ENCODE results near the gene CDHR1. TPM values are rescaled to one million over a fixed set of nuclear protein-coding genes. Genes with fewer than 3 reads are reported as not detected.
"Not testable (repeated sequence)": the region's sequence is repeated elsewhere in the genome, so short reads cannot be mapped to it uniquely, and the experiment has no call there.

CDHR1 gene
- total and polyA plus RNA-seq, 2 donors = 0.52 to 1.3 TPM

DNA sequence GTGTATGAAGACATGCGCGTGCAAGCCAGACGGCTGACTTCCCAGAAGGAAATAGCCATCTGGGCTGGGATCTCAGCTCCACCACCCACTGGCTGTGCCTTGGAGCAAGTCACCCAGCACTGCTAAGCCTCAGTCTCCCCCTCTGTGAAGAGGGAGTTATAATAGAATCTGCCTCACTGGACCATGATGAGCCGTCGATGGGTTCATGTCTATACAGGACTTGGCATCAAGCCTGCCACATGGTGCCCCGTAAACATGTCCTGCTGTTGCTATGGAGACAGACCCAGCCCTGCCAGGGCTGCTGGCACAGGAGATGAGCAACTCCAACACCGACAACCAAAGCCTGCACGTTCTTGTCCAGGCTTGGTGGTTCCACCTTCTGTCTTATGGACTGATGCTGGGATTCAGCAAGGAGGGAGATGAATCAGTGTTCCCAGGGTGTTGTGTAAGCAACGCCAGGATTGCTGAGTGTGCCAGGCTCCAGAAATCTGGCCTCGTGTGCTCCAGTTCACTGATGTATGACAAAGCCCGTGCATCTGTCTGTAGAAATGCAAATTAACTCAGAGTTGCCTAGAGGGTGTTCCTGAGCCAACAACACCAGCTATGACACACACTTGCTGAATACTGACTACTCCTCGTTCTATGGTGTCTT is 15.2 kb upstream of the CDHR1 start:
- Histone ChIP-seq H3K4me1 (ENCODE audit: control insufficient read depth in 2 of 2, insufficient read depth in 2 of 2, low read length in 2 of 2) (peaks cover 5 to 24% of the 10 kb centered on the region in 2 donors), H3K9me3 (ENCODE audit: control insufficient read depth in 2 of 2, insufficient read depth in 1 of 2, low read length in 1 of 2) (peaks cover 0 to 5% of the 10 kb centered on the region in 2 donors), H3K4me3 (ENCODE audit: low read length in 2 of 2) (no peak overlapping the region), H3K27ac (ENCODE audit: low read depth in 1 of 2, low read length in 1 of 2) (peak overlapping the region; percentile 43 to 46), H3K36me3 (ENCODE audit: control insufficient read depth in 2 of 2, insufficient read depth in 2 of 2, low read length in 1 of 2) (no peaks in the 10 kb centered on the region), H3K27me3 (ENCODE audit: control insufficient read depth in 2 of 2, insufficient read depth in 1 of 2, low read length in 1 of 2) (no peaks in the 10 kb centered on the region)
- DNase-seq (ENCODE audit: low read depth in 6 of 9, low spot score in 9 of 9) = no peak
- WGBS = 83% methylated on average over 12 of the region's 12 CpGs

DNA sequence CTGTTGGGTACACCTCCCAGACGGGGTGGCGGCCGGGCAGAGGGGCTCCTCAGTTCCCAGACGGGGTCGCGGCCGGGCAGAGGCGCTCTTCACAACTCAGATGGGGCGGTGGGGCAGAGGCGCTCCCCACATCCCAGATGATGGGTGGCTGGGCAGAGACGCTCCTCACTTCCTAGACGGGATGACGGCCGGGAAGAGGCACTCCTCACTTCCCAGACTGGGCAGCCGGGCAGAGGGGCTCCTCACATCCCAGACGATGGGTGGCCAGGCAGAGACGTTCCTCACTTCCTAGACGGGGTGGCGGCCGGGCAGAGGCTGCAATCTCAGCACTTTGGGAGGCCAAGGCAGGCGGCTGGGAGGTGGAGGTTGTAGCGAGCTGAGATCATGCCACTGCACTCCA is 14.0 kb upstream of the CDHR1 start:
- H3K27me3 ChIP-seq (ENCODE audit: control insufficient read depth in 2 of 2, insufficient read depth in 1 of 2, low read length in 1 of 2); DNase-seq (ENCODE audit: low read depth in 6 of 9, low spot score in 9 of 9); H3K27ac ChIP-seq (ENCODE audit: low read depth in 1 of 2, low read length in 1 of 2); H3K36me3 ChIP-seq (ENCODE audit: control insufficient read depth in 2 of 2, insufficient read depth in 2 of 2, low read length in 1 of 2); H3K4me3 ChIP-seq (ENCODE audit: low read length in 2 of 2); H3K9me3 ChIP-seq (ENCODE audit: control insufficient read depth in 2 of 2, insufficient read depth in 1 of 2, low read length in 1 of 2): not testable (repeated sequence)
- peaks cover 5 to 24% of the 10 kb centered on the region in 2 donors for H3K4me1 ChIP-seq (ENCODE audit: control insufficient read depth in 2 of 2, insufficient read depth in 2 of 2, low read length in 2 of 2)
- WGBS = 96% methylated on average over 20 of the region's 22 CpGs

DNA sequence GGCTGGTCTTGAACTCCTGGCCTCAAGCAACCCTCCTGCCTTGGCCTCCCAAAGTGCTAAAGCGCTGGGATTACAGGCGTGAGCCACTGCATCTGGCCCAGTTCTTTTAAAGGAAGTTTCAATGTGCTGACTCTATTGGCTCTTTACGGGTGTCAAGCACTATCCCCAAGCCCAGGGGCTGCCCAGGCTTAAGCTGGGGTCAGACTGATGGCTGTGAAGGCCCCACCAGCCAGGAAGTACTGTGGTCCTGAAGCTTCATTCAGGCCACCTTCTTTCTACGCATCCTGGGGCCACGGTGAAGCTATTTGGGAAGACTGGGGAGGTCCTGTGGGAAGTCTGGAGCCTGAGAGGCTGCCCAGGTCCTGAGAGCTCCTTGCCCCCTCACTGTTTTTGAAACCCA is 12.7 kb upstream of the CDHR1 start:
- DNase-seq (ENCODE audit: low read depth in 6 of 9, low spot score in 9 of 9) = no peak
- Histone ChIP-seq H3K9me3 (ENCODE audit: control insufficient read depth in 2 of 2, insufficient read depth in 1 of 2, low read length in 1 of 2) (peaks cover 0 to 5% of the 10 kb centered on the region in 2 donors), H3K36me3 (ENCODE audit: control insufficient read depth in 2 of 2, insufficient read depth in 2 of 2, low read length in 1 of 2) (no peaks in the 10 kb centered on the region), H3K4me1 (ENCODE audit: control insufficient read depth in 2 of 2, insufficient read depth in 2 of 2, low read length in 2 of 2) (peaks cover 5 to 20% of the 10 kb centered on the region in 2 donors), H3K4me3 (ENCODE audit: low read length in 2 of 2) (no peak overlapping the region), H3K27ac (ENCODE audit: low read depth in 1 of 2, low read length in 1 of 2) (no peak overlapping the region), H3K27me3 (ENCODE audit: control insufficient read depth in 2 of 2, insufficient read depth in 1 of 2, low read length in 1 of 2) (peaks cover 0 to 2% of the 10 kb centered on the region in 2 donors)
- WGBS = 87% methylated on average over 5 of the region's 5 CpGs

DNA sequence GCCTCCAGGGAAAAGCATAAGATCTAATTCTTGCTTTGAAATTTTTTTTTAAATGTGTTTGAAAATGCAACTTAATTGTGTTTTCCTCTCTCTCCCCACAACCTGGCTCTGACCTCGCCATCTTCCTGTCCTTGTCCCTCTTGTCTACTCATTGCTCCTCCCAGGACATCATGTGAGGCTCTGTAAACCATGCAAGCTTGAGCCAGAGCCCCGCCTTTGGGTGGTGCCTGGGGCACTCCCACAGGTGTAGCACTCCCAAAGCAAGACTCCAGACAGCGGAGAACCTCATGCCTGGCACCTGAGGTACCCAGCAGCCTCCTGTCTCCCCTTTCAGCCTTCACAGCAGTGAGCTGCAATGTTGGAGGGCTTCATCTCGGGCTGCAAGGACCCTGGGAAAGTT is 9.8 kb upstream of the CDHR1 start:
- Histone ChIP-seq H3K27ac (ENCODE audit: low read depth in 1 of 2, low read length in 1 of 2) (no peak overlapping the region), H3K4me1 (ENCODE audit: control insufficient read depth in 2 of 2, insufficient read depth in 2 of 2, low read length in 2 of 2) (no peaks in the 10 kb centered on the region), H3K36me3 (ENCODE audit: control insufficient read depth in 2 of 2, insufficient read depth in 2 of 2, low read length in 1 of 2) (no peaks in the 10 kb centered on the region), H3K4me3 (ENCODE audit: low read length in 2 of 2) (no peak overlapping the region), H3K27me3 (ENCODE audit: control insufficient read depth in 2 of 2, insufficient read depth in 1 of 2, low read length in 1 of 2) (peaks cover 0 to 2% of the 10 kb centered on the region in 2 donors), H3K9me3 (ENCODE audit: control insufficient read depth in 2 of 2, insufficient read depth in 1 of 2, low read length in 1 of 2) (peaks cover 0 to 5% of the 10 kb centered on the region in 2 donors)
- WGBS = 83% methylated on average over 4 of the region's 4 CpGs
- DNase-seq (ENCODE audit: low read depth in 6 of 9, low spot score in 9 of 9) = no peak

DNA sequence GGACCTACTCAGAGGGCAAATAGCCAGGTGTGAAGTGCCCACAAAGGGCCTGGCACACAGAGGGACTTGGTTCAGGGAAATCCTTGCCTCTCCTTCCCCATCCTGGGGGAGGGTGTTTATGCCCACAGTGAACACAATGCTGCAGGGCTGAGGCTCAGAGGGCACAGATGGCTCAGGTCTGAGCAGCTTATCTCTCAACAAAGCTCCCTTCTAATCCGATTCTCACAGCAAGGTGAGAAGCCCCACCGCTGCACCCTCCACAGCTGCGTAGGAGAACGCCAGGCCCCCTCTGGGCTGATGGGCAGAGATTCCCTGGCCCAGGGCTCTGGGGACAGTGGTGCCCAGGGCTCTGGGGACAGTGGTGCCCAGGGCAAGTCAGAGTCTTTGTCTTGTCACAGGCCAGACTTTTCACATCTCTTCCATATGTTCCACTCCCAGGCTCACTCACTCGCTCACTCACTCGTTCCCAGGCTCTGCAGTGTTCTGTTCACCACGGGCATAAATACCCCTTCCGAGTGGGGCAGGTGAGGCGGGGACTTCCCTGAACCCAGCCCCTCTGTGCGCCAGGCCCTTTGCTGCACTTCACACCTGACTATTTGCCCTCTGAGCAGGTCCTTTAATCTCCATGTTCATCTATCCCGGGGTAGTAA is 8.7 kb upstream of the CDHR1 start:
- Histone ChIP-seq H3K4me3 (ENCODE audit: low read length in 2 of 2) (no peak overlapping the region), H3K9me3 (ENCODE audit: control insufficient read depth in 2 of 2, insufficient read depth in 1 of 2, low read length in 1 of 2) (peaks cover 0 to 5% of the 10 kb centered on the region in 2 donors), H3K4me1 (ENCODE audit: control insufficient read depth in 2 of 2, insufficient read depth in 2 of 2, low read length in 2 of 2) (peaks cover 2 to 6% of the 10 kb centered on the region in 2 donors), H3K27me3 (ENCODE audit: control insufficient read depth in 2 of 2, insufficient read depth in 1 of 2, low read length in 1 of 2) (peaks cover 0 to 2% of the 10 kb centered on the region in 2 donors), H3K36me3 (ENCODE audit: control insufficient read depth in 2 of 2, insufficient read depth in 2 of 2, low read length in 1 of 2) (no peaks in the 10 kb centered on the region), H3K27ac (ENCODE audit: low read depth in 1 of 2, low read length in 1 of 2) (no peak overlapping the region)
- 79% methylated on average over 11 of the region's 11 CpGs for WGBS
- no peak for DNase-seq (ENCODE audit: low read depth in 6 of 9, low spot score in 9 of 9)

DNA sequence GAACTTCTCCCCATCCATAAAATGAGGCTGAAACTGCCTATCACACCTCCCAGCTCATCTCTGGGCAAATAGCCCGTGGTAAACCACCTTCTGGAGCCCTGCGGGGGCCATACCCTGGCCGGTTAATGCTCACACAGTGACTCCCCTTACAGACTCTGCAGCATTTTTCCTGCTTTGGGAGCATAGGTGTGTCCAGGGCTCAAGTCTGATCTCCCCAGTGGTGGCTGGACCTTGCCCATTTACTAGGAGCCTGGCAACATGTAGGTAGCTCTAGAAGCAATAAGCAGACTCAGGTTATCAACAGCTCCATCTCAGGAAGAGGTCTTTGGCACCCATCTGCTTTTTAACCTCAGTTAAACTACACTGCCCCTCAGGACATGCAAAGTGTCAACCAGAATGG is 5.5 kb upstream of the CDHR1 start:
- no peak overlapping the region for H3K4me3 ChIP-seq (ENCODE audit: low read length in 2 of 2)
- DNase-seq (ENCODE audit: low read depth in 6 of 9, low spot score in 9 of 9) = no peak
- H3K4me1 ChIP-seq (ENCODE audit: control insufficient read depth in 2 of 2, insufficient read depth in 2 of 2, low read length in 2 of 2) = peaks cover 14 to 17% of the 10 kb centered on the region in 2 donors
- no peak overlapping the region for H3K27ac ChIP-seq (ENCODE audit: low read depth in 1 of 2, low read length in 1 of 2)
- no peaks in the 10 kb centered on the region for H3K36me3 ChIP-seq (ENCODE audit: control insufficient read depth in 2 of 2, insufficient read depth in 2 of 2, low read length in 1 of 2)
- H3K9me3 ChIP-seq (ENCODE audit: control insufficient read depth in 2 of 2, insufficient read depth in 1 of 2, low read length in 1 of 2) = no peaks in the 10 kb centered on the region
- WGBS = 82% methylated on average over 3 of the region's 3 CpGs
- peaks cover 0 to 25% of the 10 kb centered on the region in 2 donors for H3K27me3 ChIP-seq (ENCODE audit: control insufficient read depth in 2 of 2, insufficient read depth in 1 of 2, low read length in 1 of 2)

DNA sequence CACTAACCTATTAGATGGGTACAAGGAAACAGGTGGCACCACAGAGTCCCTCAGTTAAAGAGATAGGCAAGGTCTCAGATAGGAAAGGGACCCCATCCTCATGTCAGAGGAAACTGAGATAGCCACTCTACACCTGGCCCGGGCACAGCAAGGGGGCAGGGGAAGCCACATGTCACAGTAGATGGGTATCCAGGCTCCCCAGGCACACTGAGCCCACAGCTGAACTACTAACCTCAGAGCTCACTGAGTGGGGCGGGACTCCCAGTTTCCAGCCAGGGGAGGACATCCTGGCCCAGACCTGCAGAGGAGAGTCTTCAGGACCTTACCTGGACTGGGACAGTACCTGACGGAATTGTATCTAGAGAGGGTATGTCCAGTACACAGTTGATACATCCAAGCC is 3.7 kb upstream of the CDHR1 start:
- no peak for DNase-seq (ENCODE audit: low read depth in 6 of 9, low spot score in 9 of 9)
- H3K4me3 ChIP-seq (ENCODE audit: low read length in 2 of 2) = no peak overlapping the region
- peaks cover 7 to 42% of the 10 kb centered on the region in 2 donors for H3K27me3 ChIP-seq (ENCODE audit: control insufficient read depth in 2 of 2, insufficient read depth in 1 of 2, low read length in 1 of 2)
- no peaks in the 10 kb centered on the region for H3K9me3 ChIP-seq (ENCODE audit: control insufficient read depth in 2 of 2, insufficient read depth in 1 of 2, low read length in 1 of 2)
- peak overlapping the region in 1 of 2 donors; percentile 53 for H3K27ac ChIP-seq (ENCODE audit: low read depth in 1 of 2, low read length in 1 of 2)
- WGBS = 64% methylated on average over 3 of the region's 3 CpGs
- no peaks in the 10 kb centered on the region for H3K36me3 ChIP-seq (ENCODE audit: control insufficient read depth in 2 of 2, insufficient read depth in 2 of 2, low read length in 1 of 2)
- peaks cover 18 to 28% of the 10 kb centered on the region in 2 donors for H3K4me1 ChIP-seq (ENCODE audit: control insufficient read depth in 2 of 2, insufficient read depth in 2 of 2, low read length in 2 of 2)

DNA sequence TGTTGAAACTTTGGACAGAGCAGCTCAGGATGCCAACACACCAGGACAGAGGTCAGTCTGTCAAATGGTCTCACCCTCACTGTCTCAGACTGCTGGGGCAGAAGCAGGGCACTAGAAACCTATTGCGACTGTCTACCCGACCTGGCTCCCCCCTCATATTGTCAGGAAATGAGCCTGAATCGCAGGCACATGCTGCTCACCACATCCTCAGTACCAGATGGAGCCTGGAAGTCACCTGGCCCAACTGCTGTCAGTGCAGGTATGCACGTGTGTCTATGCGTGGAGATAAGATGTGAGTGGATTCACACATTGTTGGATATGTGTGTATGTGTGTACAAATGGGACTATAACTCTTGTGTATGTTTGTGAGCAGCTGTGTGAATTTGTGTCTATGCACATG is 3.2 kb upstream of the CDHR1 start:
- WGBS = 11% methylated on average over 5 of the region's 5 CpGs
- Histone ChIP-seq H3K36me3 (ENCODE audit: control insufficient read depth in 2 of 2, insufficient read depth in 2 of 2, low read length in 1 of 2) (no peaks in the 10 kb centered on the region), H3K27ac (ENCODE audit: low read depth in 1 of 2, low read length in 1 of 2) (peak overlapping the region in 1 of 2 donors; percentile 53), H3K4me3 (ENCODE audit: low read length in 2 of 2) (no peak overlapping the region), H3K4me1 (ENCODE audit: control insufficient read depth in 2 of 2, insufficient read depth in 2 of 2, low read length in 2 of 2) (peaks cover 22 to 31% of the 10 kb centered on the region in 2 donors), H3K9me3 (ENCODE audit: control insufficient read depth in 2 of 2, insufficient read depth in 1 of 2, low read length in 1 of 2) (no peaks in the 10 kb centered on the region), H3K27me3 (ENCODE audit: control insufficient read depth in 2 of 2, insufficient read depth in 1 of 2, low read length in 1 of 2) (peaks cover 10 to 46% of the 10 kb centered on the region in 2 donors)
- DNase-seq (ENCODE audit: low read depth in 6 of 9, low spot score in 9 of 9) = peak in 4 of 9 donors; percentile 42 to 75 (median 52)

DNA sequence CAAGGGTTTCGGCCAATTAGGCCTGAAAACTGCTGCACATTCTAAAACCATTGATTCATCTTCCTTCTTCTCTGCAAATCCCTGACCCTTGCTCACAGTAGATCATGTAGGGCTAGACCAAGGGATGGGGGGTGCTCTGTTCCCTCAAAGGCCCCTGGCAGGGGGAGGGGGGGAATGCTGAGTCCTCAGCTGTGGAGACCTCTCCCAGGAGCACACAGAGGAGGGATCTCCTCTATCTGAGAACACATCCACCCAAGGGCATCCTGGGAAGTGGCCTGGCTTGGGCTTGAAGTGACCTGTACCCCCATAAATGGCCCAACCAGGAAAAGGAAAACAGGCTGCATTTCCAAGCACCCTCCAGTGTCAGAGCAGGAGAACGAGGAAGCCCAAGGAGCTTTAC is 1.0 kb upstream of the CDHR1 start:
- 97% methylated on average over 2 of the region's 2 CpGs for WGBS
- DNase-seq (ENCODE audit: low read depth in 6 of 9, low spot score in 9 of 9) = no peak

More for the DNA sequence above, 1.0 kb upstream of the CDHR1 start:
- peaks cover 22 to 34% of the 10 kb centered on the region in 2 donors for H3K4me1 ChIP-seq (ENCODE audit: control insufficient read depth in 2 of 2, insufficient read depth in 2 of 2, low read length in 2 of 2)
- H3K27me3 ChIP-seq (ENCODE audit: control insufficient read depth in 2 of 2, insufficient read depth in 1 of 2, low read length in 1 of 2) = peaks cover 10 to 67% of the 10 kb centered on the region in 2 donors
- no peak overlapping the region for H3K27ac ChIP-seq (ENCODE audit: low read depth in 1 of 2, low read length in 1 of 2)
- no peak overlapping the region for H3K4me3 ChIP-seq (ENCODE audit: low read length in 2 of 2)
- H3K9me3 ChIP-seq (ENCODE audit: control insufficient read depth in 2 of 2, insufficient read depth in 1 of 2, low read length in 1 of 2) = no peaks in the 10 kb centered on the region
- no peaks in the 10 kb centered on the region for H3K36me3 ChIP-seq (ENCODE audit: control insufficient read depth in 2 of 2, insufficient read depth in 2 of 2, low read length in 1 of 2)
